Gastroesophageal sphincter (tissue), 4 donors: Measurements from ENCODE around the gene GAS2L3. TPM values are rescaled to one million over a fixed set of nuclear protein-coding genes. Genes with fewer than 3 reads are reported as not detected.

Experiments used
- ATAC-seq: fragments of 150-250 bp; one replicate; pipeline ENCODE4 v1.9.1; 2016; ENCODE audit warnings: mild to moderate bottlenecking, moderate library complexity
- H3K27ac ChIP-seq, 4 donors: fragments of 200-600 bp; sonication (generic) in 3 of 4; 1 replicate in 3 of 4; 2 replicates in 1 of 4; pipeline ENCODE4 v1.5.1; 2016 to 2019
- H3K27me3 ChIP-seq: fragments of 200-600 bp; sonication (generic); one replicate; pipeline ENCODE4 v1.5.1; 2019
- H3K36me3 ChIP-seq, 2 donors: fragments of 200-600 bp; sonication (generic); one replicate each; pipeline ENCODE4 v1.5.1; 2019; ENCODE audit warnings: control low read depth in 1 of 2
- H3K4me1 ChIP-seq, 3 donors: fragments of 200-600 bp; sonication (generic); 1 replicate in 2 of 3; 2 replicates in 1 of 3; pipeline ENCODE4 v1.5.1; 2016 to 2019; ENCODE audit warnings: control low read depth in 2 of 3
- H3K4me3 ChIP-seq, 2 donors: fragments of 200-600 bp; sonication (generic); one replicate each; pipeline ENCODE4 v1.5.1; 2019; ENCODE audit warnings: mild to moderate bottlenecking in 1 of 2, moderate library complexity in 1 of 2
- H3K9me3 ChIP-seq, 3 donors: fragments of 200-600 bp; sonication (generic); one replicate each; pipeline ENCODE4 v1.5.1; 2017 to 2019; ENCODE audit warnings: control low read depth in 2 of 3
- EP300 ChIP-seq: sonication (generic); formaldehyde crosslinking; IDR thresholded peaks from one replicate; pipeline ENCODE4 v1.6.1; 2017; ENCODE audit warnings: antibody characterized with exemption, mild to moderate bottlenecking
- POLR2A ChIP-seq, 2 donors: fragments of 450-650 bp; IDR thresholded peaks; one replicate each; pipeline ENCODE4 v1.6.1; 2017; ENCODE audit warnings: antibody characterized with exemption in 2 of 2, mild to moderate bottlenecking in 2 of 2, moderate library complexity in 1 of 2
- POLR2AphosphoS5 ChIP-seq: sonication (generic); formaldehyde crosslinking; IDR thresholded peaks from one replicate; pipeline ENCODE4 v1.6.1; 2017; ENCODE audit warnings: antibody characterized with exemption
- WGBS, 2 donors: methylation state at CpG; one replicate each; pipeline ENCODE4 v1.1.5; 2018; ENCODE audit warnings: low coverage in 1 of 2; 5-methylcytosine and 5-hydroxymethylcytosine counted together
- total RNA-seq, 4 donors: library from RNA; depleted of rRNA; stranded (reverse); fragments of >200 nt; gene quantifications; one replicate each; pipeline ENCODE4 v1.1.0, GENCODE V29; 2016
- TF ChIP-seq, protein P1 (sequence below), 4 experiments: fragments of 200-600 bp in 2 of 4; fragments of 450-650 bp in 2 of 4; sonication (generic) in 1 of 4; IDR thresholded peaks; one replicate each; pipeline ENCODE4 v1.5.1; 2017 to 2019; ENCODE audit warnings: antibody characterized with exemption in 4 of 4, mild to moderate bottlenecking in 2 of 4, moderate library complexity in 2 of 4

GAS2L3 gene
- total RNA-seq, 4 donors from 2014 or later: 2.5 to 6.5 (median 3.6) TPM

DNA sequence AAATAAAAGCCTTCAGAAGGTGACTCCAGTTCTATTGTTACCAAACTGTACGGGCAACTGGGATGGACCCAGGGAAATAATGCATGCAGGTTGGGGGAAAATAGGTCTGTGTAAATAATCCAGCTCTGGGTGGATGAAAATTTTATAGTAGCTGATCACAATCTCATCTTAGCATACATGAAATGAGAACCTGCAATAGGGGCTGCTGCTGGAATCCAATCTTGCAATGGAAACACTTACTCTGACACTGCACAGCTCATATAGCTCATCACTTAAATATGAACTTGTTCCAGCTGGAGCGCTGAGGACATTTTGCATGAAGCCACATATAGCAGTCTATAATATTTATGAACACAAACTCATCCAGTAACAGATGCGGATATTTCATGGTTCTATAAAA is 40.1 kb upstream of the GAS2L3 start:
- no peaks in the 10 kb centered on the region for H3K9me3 ChIP-seq
- H3K36me3 ChIP-seq: no peaks in the 10 kb centered on the region
- H3K27me3 ChIP-seq: no peaks in the 10 kb centered on the region
- no peaks in the 10 kb centered on the region for H3K4me1 ChIP-seq
- ATAC-seq: no peak
- no peak for TF ChIP-seq EP300
- no peak for TF ChIP-seq POLR2A (IDR thresholded peaks at IDR 0.05)
- TF ChIP-seq, protein P1, sequence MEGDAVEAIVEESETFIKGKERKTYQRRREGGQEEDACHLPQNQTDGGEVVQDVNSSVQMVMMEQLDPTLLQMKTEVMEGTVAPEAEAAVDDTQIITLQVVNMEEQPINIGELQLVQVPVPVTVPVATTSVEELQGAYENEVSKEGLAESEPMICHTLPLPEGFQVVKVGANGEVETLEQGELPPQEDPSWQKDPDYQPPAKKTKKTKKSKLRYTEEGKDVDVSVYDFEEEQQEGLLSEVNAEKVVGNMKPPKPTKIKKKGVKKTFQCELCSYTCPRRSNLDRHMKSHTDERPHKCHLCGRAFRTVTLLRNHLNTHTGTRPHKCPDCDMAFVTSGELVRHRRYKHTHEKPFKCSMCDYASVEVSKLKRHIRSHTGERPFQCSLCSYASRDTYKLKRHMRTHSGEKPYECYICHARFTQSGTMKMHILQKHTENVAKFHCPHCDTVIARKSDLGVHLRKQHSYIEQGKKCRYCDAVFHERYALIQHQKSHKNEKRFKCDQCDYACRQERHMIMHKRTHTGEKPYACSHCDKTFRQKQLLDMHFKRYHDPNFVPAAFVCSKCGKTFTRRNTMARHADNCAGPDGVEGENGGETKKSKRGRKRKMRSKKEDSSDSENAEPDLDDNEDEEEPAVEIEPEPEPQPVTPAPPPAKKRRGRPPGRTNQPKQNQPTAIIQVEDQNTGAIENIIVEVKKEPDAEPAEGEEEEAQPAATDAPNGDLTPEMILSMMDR (IDR thresholded peaks at IDR 0.05): no peak
- no peak for TF ChIP-seq POLR2AphosphoS5
- no peak overlapping the region for H3K4me3 ChIP-seq
- no peak overlapping the region for H3K27ac ChIP-seq
- 73 to 83% methylated on average over 3 of the region's 3 CpGs for WGBS, 2 donors

DNA sequence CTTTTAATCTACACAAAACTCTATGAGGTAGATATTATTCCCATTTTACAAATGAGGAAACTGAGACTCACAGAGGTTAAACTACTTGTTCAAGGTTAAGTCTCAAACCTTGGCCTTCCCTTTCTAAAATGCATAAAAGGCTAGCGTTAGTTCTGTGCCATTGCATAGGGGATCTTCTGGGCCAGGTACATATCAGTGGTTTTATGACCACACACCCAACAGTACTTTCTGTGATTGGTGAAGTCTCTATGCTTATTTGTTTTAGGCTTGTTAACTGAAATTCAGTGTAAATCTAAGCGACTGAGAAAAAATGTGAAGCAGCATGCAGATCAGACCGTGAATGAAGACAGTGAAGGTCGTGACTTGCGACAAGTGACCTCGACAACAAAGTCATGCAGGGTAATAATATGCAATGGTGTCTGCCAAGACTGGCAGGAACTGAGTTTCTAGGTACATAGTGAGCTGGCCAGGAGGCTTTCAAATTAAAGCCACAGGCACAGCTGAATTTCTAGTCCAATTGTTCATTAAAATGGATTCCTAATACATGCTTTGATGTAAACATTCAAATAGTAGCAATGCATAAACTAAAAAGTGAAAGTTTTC is 38.8 kb upstream of the GAS2L3 start:
- Histone ChIP-seq H3K36me3 (no peaks in the 10 kb centered on the region), H3K9me3 (no peaks in the 10 kb centered on the region), H3K27me3 (no peaks in the 10 kb centered on the region), H3K4me3 (no peak overlapping the region), H3K4me1 (no peaks in the 10 kb centered on the region), H3K27ac (no peak overlapping the region)
- no peak for TF ChIP-seq POLR2A (IDR thresholded peaks at IDR 0.05)
- TF ChIP-seq EP300: no peak
- no peak for TF ChIP-seq POLR2AphosphoS5
- TF ChIP-seq, protein P1 (IDR thresholded peaks at IDR 0.05): no peak
- 77 to 78% methylated on average over 6 of the region's 6 CpGs for WGBS, 2 donors
- ATAC-seq: no peak

DNA sequence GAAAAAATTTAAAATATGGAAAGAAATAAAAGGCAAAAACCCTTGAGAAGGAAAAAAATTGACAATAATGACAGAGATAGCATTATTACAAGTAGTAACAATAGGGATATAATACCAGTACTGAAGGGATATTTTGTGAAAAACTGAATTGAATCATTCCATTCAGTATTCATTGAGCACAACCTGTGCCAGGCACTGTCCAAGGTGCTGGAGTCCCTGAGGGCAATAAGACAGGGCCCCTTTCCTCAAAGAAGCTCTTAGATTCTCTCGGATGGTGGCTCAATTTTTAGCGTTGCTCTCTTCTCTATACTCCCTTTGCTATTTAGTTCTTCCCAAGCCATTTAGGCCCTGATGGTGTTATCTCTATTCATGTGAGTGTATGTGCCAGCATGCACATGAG is 34.3 kb upstream of the GAS2L3 start:
- Histone ChIP-seq H3K27me3 (no peaks in the 10 kb centered on the region), H3K4me3 (no peak overlapping the region), H3K27ac (no peak overlapping the region), H3K4me1 (no peaks in the 10 kb centered on the region), H3K9me3 (no peaks in the 10 kb centered on the region), H3K36me3 (no peaks in the 10 kb centered on the region)
- TF ChIP-seq POLR2A (IDR thresholded peaks at IDR 0.05): no peak
- no peak for TF ChIP-seq POLR2AphosphoS5
- TF ChIP-seq, protein P1 (IDR thresholded peaks at IDR 0.05): no peak
- TF ChIP-seq EP300: no peak
- ATAC-seq: no peak
- WGBS, 2 donors: 21 to 28% methylated on average over 2 of the region's 2 CpGs

DNA sequence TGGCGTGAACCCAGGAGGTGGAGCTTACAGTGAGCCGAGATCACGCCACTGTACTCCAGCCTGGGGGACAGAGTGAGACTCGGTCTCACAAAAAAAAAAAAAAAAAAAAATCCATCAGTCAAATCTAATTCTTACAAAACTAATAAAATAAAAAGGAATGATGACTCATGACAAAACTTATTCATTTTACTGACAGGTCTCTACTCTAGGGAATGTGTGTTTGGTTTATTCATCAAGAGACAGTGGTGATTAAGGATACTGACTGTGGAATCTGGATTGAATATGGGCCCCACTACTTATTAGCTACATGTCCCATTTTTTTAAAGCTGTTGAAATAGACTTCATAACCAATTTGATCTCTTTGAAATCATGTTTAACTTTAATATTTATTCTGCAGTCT is 29.3 kb upstream of the GAS2L3 start:
- H3K9me3 ChIP-seq: no peaks in the 10 kb centered on the region
- H3K4me1 ChIP-seq: no peaks in the 10 kb centered on the region
- H3K36me3 ChIP-seq: no peaks in the 10 kb centered on the region
- no peak for TF ChIP-seq POLR2A (IDR thresholded peaks at IDR 0.05)
- TF ChIP-seq, protein P1 (IDR thresholded peaks at IDR 0.05): no peak
- TF ChIP-seq POLR2AphosphoS5: no peak
- TF ChIP-seq EP300: no peak
- no peak overlapping the region for H3K4me3 ChIP-seq
- H3K27me3 ChIP-seq: no peaks in the 10 kb centered on the region
- H3K27ac ChIP-seq: no peak overlapping the region
- ATAC-seq: no peak
- WGBS, 2 donors: 97% methylated on average over 4 of the region's 4 CpGs; no CpG with 5 or more reads in 1 of the 2 donors

DNA sequence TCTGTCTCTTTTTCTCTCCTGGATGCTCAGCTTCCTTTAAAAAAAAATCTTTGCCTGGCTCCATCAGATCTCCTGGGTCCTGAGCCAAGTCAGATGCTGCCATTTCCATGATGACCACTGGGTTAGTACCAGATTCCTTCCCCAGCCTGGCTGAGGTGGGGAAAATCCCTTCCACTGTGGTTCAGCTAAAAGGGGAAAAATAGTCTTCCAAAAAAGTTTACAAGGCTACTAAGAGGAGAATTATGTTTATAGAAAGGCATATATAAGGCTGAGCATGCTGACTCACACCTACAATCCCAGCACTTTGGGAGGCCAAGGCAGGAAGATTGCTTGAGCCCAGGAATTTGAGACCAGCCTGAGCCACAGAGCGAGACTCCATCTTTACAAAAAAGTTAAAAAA is 28.4 kb upstream of the GAS2L3 start:
- no peak overlapping the region for H3K4me3 ChIP-seq
- 100% methylated on average over 1 of the region's 1 CpG; no CpG with 5 or more reads in 1 of the 2 donors for WGBS, 2 donors
- ATAC-seq: no peak
- no peaks in the 10 kb centered on the region for H3K9me3 ChIP-seq
- no peaks in the 10 kb centered on the region for H3K36me3 ChIP-seq
- no peak for TF ChIP-seq POLR2A (IDR thresholded peaks at IDR 0.05)
- TF ChIP-seq POLR2AphosphoS5: no peak
- TF ChIP-seq EP300: no peak
- TF ChIP-seq, protein P1 (IDR thresholded peaks at IDR 0.05): no peak
- no peaks in the 10 kb centered on the region for H3K4me1 ChIP-seq
- H3K27ac ChIP-seq: no peak overlapping the region
- H3K27me3 ChIP-seq: no peaks in the 10 kb centered on the region
